Smooth muscle cell of trachea (primary cell): ENCODE data around the gene STK24. TPM values are rescaled to one million over a fixed set of nuclear protein-coding genes. Genes with fewer than 3 reads are reported as not detected.

Source experiments
- total RNA-seq: library from RNA; depleted of rRNA; stranded (reverse); fragments of >200 nt; gene quantifications from 2 replicates; pipeline ENCODE4 v1.2.1, GENCODE V29; 2014

Gene STK24
- total RNA-seq, result 51.2 and 56.4 TPM in 2 replicates

DNA sequence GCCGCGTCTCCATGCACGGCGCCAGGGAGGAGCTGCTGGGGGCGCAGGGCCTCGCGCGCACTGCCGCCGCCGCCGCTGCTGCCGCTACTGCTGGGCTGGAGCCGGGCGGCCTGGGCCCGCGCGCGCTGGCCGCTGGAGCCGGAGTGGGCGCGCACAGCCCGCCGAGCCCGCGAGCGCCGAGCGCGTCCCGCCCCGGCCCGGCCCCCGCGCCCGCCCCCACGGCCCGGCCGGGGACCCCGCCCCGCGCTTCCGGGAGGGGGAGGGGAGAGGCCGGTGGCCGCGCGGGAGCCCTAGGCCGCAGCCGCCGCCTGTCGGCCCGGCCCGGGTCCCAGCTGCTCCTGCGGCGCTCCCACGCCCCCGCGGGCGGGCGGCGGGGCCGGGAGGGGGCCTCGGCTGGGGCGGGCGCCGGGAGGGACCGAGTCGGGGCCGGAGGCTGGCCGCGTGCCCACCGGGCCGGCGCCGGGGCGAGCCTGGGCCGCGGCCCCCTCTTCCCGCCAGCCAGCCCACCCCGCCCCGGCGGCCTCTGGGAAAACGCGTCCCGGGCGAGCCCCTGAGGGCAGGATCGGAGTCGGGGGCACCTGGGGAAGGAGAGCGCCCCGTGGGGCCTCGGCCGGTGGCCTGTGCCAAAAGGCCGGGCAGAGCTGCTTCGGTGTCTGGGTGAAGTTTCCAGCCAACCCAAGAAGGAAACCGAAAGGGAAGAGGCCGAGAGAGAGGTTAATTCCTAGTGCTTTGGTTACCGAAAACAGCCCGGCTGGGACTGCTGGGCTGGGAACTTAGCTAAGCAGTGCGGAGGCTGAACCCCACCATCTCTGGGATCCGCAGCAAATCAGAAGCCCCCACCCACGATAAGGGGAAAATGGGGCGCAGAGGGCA is at the start of gene STK24:
Gene STK24, minus strand, starts transcription at position 145 of the 873 bp plus-strand sequence. CDS start 321 bp downstream, outside the sequence.

Other genes with a start within 250 kb of the STK24 start
- gene SLC15A1, start 175.6 kb upstream of the STK24 start, total RNA-seq, result under 0.01 TPM in 2 replicates